ENCODE data around the gene PDPN. TPM values are rescaled to one million over a fixed set of nuclear protein-coding genes. Genes with fewer than 3 reads are reported as not detected.

PDPN gene
- total and polyA plus RNA-seq, 9 of the 15 experiments (the other 6 are each of a cell fraction or from before 2014, with no cell fraction given) = 0.11 TPM; not detected in 8

GRCh38 chr1:13587256-13588030 lies 3.8 kb downstream of the PDPN start:
- CTCF ChIA-PET (ENCODE audit: low intra/inter-chr PET ratio) = no interaction called here
- intact Hi-C loops (cut with micrococcal nuclease) (no loop called here), in situ Hi-C loops (cut with MboI) (no loop called here)
- H3K27me3 ChIP-seq (ENCODE audit: control insufficient read depth in 2 of 2, insufficient read depth in 2 of 2, low read length in 2 of 2) = peaks cover 41 to 59% of the 10 kb centered on the region in 2 experiments
- H3K4me3 ChIP-seq = no peak overlapping the region
- WGBS (ENCODE audit: insufficient coverage, low coverage, missing lambda C conversion rate) = 0% methylated on average over 9 of the region's 9 CpGs
- no peak overlapping the region for H3K27ac ChIP-seq (ENCODE audit: extremely low read depth, low read depth, low read length)
- no peaks in the 10 kb centered on the region for H3K9me3 ChIP-seq (replicated peaks; ENCODE audit: control insufficient read depth, insufficient read depth, low read depth, low read length)
- ATAC-seq (no peak), DNase-seq (ENCODE audit: extremely low read depth in 1 of 4, low spot score in 3 of 4) (no peak), FAIRE-seq (no peak)
- H3K9ac ChIP-seq (ENCODE audit: insufficient read depth in 1 of 2, low read depth in 2 of 2, low read length in 2 of 2) = no peak overlapping the region
- H3K4me1 ChIP-seq (replicated peaks in 1 of 2; ENCODE audit: control insufficient read depth in 2 of 2, insufficient read depth in 2 of 2, low read length in 2 of 2) = peaks cover 0 to 4% of the 10 kb centered on the region in 2 experiments; a peak in 1 of 5 replicates
- BruUV-seq (replicated peaks) = no TSS peak
- H3K36me3 ChIP-seq (ENCODE audit: control insufficient read depth, insufficient read depth, low read length) = no peaks in the 10 kb centered on the region
- TF ChIP-seq KHSRP (IDR thresholded peaks at IDR 0.05) = no peak
- TF ChIP-seq ZNF134 (CRISPR knock-in tag; conservative IDR thresholded peaks at IDR 0.05) = no peak
- no peak for TF ChIP-seq MBD1 (CRISPR knock-in tag; IDR thresholded peaks at IDR 0.05)
- TF ChIP-seq ZNF639 (CRISPR knock-in tag; conservative IDR thresholded peaks at IDR 0.05 in 1 of 2, IDR thresholded peaks at IDR 0.05 in 1 of 2) = no peak
- 0 out of 2 replicates have a peak, but pooled peaks have one; percentile 25 for TF ChIP-seq NFIC (IDR thresholded peaks at IDR 0.05)
- TF ChIP-seq STAT6 (CRISPR knock-in tag; IDR thresholded peaks at IDR 0.05) = no peak
- no peak overlapping the region for H3K4me2 ChIP-seq (ENCODE audit: insufficient read depth, low read length)
- POLR2A ChIA-PET = no interaction called here
- no peaks in the 10 kb centered on the region for H3K9me1 ChIP-seq (ENCODE audit: control insufficient read depth, insufficient read depth, low read length)
- no peaks in the 10 kb centered on the region for H3K79me2 ChIP-seq (ENCODE audit: control insufficient read depth, insufficient read depth, low read length)
- no peaks in the 10 kb centered on the region for H4K20me1 ChIP-seq (replicated peaks; ENCODE audit: control insufficient read depth, insufficient read depth, low read length)
- no peak overlapping the region for H2AFZ ChIP-seq (ENCODE audit: low read depth, low read length)

Measured in K562 (cell line).